H9 (cell line): Measurements from ENCODE around the gene CYTIP. TPM values are rescaled to one million over a fixed set of nuclear protein-coding genes. Genes with fewer than 3 reads are reported as not detected.

ENCODE experiments used
- DNase-seq: peaks from one replicate; pipeline ENCODE4 v3.0.0-alpha.2; 2017
- H2AFZ ChIP-seq: one replicate; pipeline ENCODE4 v1.6.1; 2013; ENCODE audit warnings: mild to moderate bottlenecking, low read length, control low read depth, moderate library complexity
- H2AK5ac ChIP-seq: 2 replicates; pipeline ENCODE4 v1.6.1; 2013; ENCODE audit warnings: low read length, control low read depth, mixed read lengths; ENCODE audit not compliant: insufficient read length
- H2BK120ac ChIP-seq: one replicate; pipeline ENCODE4 v1.6.1; 2013; ENCODE audit warnings: low read depth, mild to moderate bottlenecking, low read length, control low read depth, inconsistent platforms; ENCODE audit not compliant: poor library complexity, severe bottlenecking
- H2BK12ac ChIP-seq: 2 replicates; pipeline ENCODE4 v1.6.1; 2013; ENCODE audit warnings: low read length, control low read depth, mixed read lengths, low read depth; ENCODE audit not compliant: insufficient read length
- H2BK15ac ChIP-seq: 2 replicates; pipeline ENCODE4 v1.6.1; 2013; ENCODE audit warnings: low read depth, low read length, control low read depth
- H2BK20ac ChIP-seq: one replicate; pipeline ENCODE4 v1.6.1; 2013; ENCODE audit warnings: low read depth, mild to moderate bottlenecking, low read length, control low read depth, inconsistent platforms; ENCODE audit not compliant: poor library complexity, severe bottlenecking
- H2BK5ac ChIP-seq: 2 replicates; pipeline ENCODE4 v1.6.1; 2013; ENCODE audit warnings: low read length, control low read depth, mixed read lengths; ENCODE audit not compliant: insufficient read length
- H3K14ac ChIP-seq: 2 replicates; pipeline ENCODE4 v1.6.1; 2013; ENCODE audit warnings: low read length, control low read depth; ENCODE audit not compliant: insufficient read depth
- H3K18ac ChIP-seq: 2 replicates; pipeline ENCODE4 v1.6.1; 2013; ENCODE audit warnings: low read depth, mild to moderate bottlenecking, mixed read lengths, low read length, control low read depth; ENCODE audit not compliant: insufficient read length
- H3K23ac ChIP-seq: 2 replicates; pipeline ENCODE4 v1.6.1; 2013; ENCODE audit warnings: low read length, control low read depth, mixed read lengths, low read depth; ENCODE audit not compliant: insufficient read length
- H3K23me2 ChIP-seq: 2 replicates; pipeline ENCODE4 v1.6.1; 2013; ENCODE audit warnings: low read depth, mild to moderate bottlenecking, mixed read lengths, low read length, control low read depth; ENCODE audit not compliant: insufficient read length, poor library complexity, severe bottlenecking
- H3K27ac ChIP-seq: 2 replicates; pipeline ENCODE4 v1.5.1; 2013; ENCODE audit warnings: low read length, control low read depth, mixed read lengths, low read depth; ENCODE audit not compliant: insufficient read length
- H3K27me3 ChIP-seq: 2 replicates; pipeline ENCODE4 v1.6.1; 2013; ENCODE audit warnings: low read length, control low read depth, inconsistent platforms; ENCODE audit not compliant: insufficient read depth
- H3K4ac ChIP-seq: 2 replicates; pipeline ENCODE4 v1.6.1; 2013; ENCODE audit warnings: low read depth, mild to moderate bottlenecking, control low read depth, inconsistent platforms, low read length, moderate library complexity
- H3K4me1 ChIP-seq: 2 replicates; pipeline ENCODE4 v1.6.1; 2013; ENCODE audit warnings: low read length, control low read depth, inconsistent platforms; ENCODE audit not compliant: insufficient read depth
- H3K4me2 ChIP-seq: 2 replicates; pipeline ENCODE4 v1.6.1; 2013; ENCODE audit warnings: low read length, control low read depth, mixed read lengths; ENCODE audit not compliant: insufficient read length, insufficient read depth
- H3K56ac ChIP-seq: 2 replicates; pipeline ENCODE4 v1.6.1; 2013; ENCODE audit warnings: low read depth, mild to moderate bottlenecking, mixed read lengths, low read length, control low read depth; ENCODE audit not compliant: insufficient read length
- H3K79me1 ChIP-seq: 2 replicates; pipeline ENCODE4 v1.6.1; 2013; ENCODE audit warnings: low read depth, mild to moderate bottlenecking, moderate library complexity, low read length, control low read depth, inconsistent platforms; ENCODE audit not compliant: insufficient read depth, poor library complexity, severe bottlenecking
- H3K79me2 ChIP-seq: 2 replicates; pipeline ENCODE4 v1.6.1; 2013; ENCODE audit warnings: low read length, control low read depth, inconsistent platforms; ENCODE audit not compliant: insufficient read depth
- H3K9ac ChIP-seq: 2 replicates; pipeline ENCODE4 v1.6.1; 2013; ENCODE audit warnings: low read length, control low read depth, mixed read lengths; ENCODE audit not compliant: insufficient read length; ENCODE audit errors: extremely low read depth
- H3K9me3 ChIP-seq: one replicate; pipeline ENCODE4 v1.6.1; 2013; ENCODE audit warnings: low read depth, low read length, inconsistent platforms; ENCODE audit not compliant: control insufficient read depth
- H3T11ph ChIP-seq: one replicate; pipeline ENCODE4 v1.6.1; 2013; ENCODE audit warnings: mild to moderate bottlenecking, low read length, control low read depth, inconsistent platforms
- H4K20me1 ChIP-seq: one replicate; pipeline ENCODE4 v1.6.1; 2013; ENCODE audit not compliant: control insufficient read depth, insufficient read length, insufficient read depth
- H4K5ac ChIP-seq: 2 replicates; pipeline ENCODE4 v1.6.1; 2013; ENCODE audit warnings: low read depth, mild to moderate bottlenecking, mixed read lengths, low read length, control low read depth; ENCODE audit not compliant: insufficient read length
- H4K8ac ChIP-seq: replicated peaks from 2 replicates; pipeline ENCODE4 v1.6.1; 2013; ENCODE audit warnings: low read length, control low read depth, mixed read lengths, low read depth; ENCODE audit not compliant: insufficient read length
- H4K91ac ChIP-seq: 2 replicates; pipeline ENCODE4 v1.6.1; 2013; ENCODE audit warnings: low read depth, mild to moderate bottlenecking, moderate library complexity, mixed read lengths, low read length, control low read depth; ENCODE audit not compliant: insufficient read length
- H3K27ac Mint-ChIP-seq, 3 experiments: 2 replicates in 2 of 3; 3 replicates in 1 of 3; pipeline ENCODE4 v1.8.0; 2020 to 2021; ENCODE audit warnings: mixed read lengths in 3 of 3, mild to moderate bottlenecking in 1 of 3, moderate library complexity in 1 of 3
- H3K27me3 Mint-ChIP-seq: 2 replicates; pipeline ENCODE4 v1.8.0; 2021; ENCODE audit warnings: low read depth, mild to moderate bottlenecking, moderate library complexity, mixed read lengths
- H3K36me3 Mint-ChIP-seq, 3 experiments: 2 replicates in 2 of 3; 3 replicates in 1 of 3; pipeline ENCODE4 v1.8.0; 2020 to 2021; ENCODE audit warnings: low read depth in 3 of 3, mixed read lengths in 3 of 3; ENCODE audit not compliant: insufficient read depth in 1 of 3
- H3K4me1 Mint-ChIP-seq, 2 experiments: 2 replicates each; pipeline ENCODE4 v1.8.0; 2020; ENCODE audit warnings: mixed read lengths in 2 of 2
- H3K4me3 Mint-ChIP-seq, 2 experiments: 2 replicates in 1 of 2; 3 replicates in 1 of 2; pipeline ENCODE4 v1.8.0; 2020 to 2021; ENCODE audit warnings: mild to moderate bottlenecking in 2 of 2, mixed read lengths in 2 of 2, moderate library complexity in 1 of 2
- H3K9me3 Mint-ChIP-seq, 2 experiments: 2 replicates in 1 of 2; 3 replicates in 1 of 2; pipeline ENCODE4 v1.8.0; 2020; ENCODE audit warnings: mild to moderate bottlenecking in 2 of 2, mixed read lengths in 2 of 2, moderate library complexity in 1 of 2
- CTCF ChIP-seq: fragments of 200-600 bp; sonication (generic); conservative IDR thresholded peaks from 3 replicates; pipeline ENCODE4 v1.8.0; 2021; ENCODE audit warnings: antibody characterized with exemption, mild to moderate bottlenecking
- WGBS: extraction: QIAGEN DNeasy Blood & Tissue Kit; methylation state at CpG from one replicate; pipeline ENCODE4 v1.1.7; 2013; ENCODE audit warnings: missing lambda C conversion rate, low lambda C conversion rate, mixed read lengths; ENCODE audit not compliant: insufficient read length; ENCODE audit errors: extremely low coverage; 5-methylcytosine and 5-hydroxymethylcytosine counted together
- total RNA-seq: library from RNA; stranded (reverse); gene quantifications from 2 replicates; pipeline ENCODE4 v1.2.1, GENCODE V29; 2021

The CYTIP gene
- total RNA-seq, 1 experiment from 2014 or later: 0.28 TPM

- Mint-ChIP-seq H3K27me3 (no peaks in the 10 kb centered on the region), H3K4me1 (0 out of 4 replicates have a peak, but pooled peaks cover 0 to 2% of the 10 kb centered on the region in 2 experiments), H3K36me3 (no peaks in the 10 kb centered on the region), H3K9me3 (no peaks in the 10 kb centered on the region), H3K27ac (no peak overlapping the region; a peak in 1 of 7 replicates), H3K4me3 (no peak overlapping the region)
- Histone ChIP-seq H3K9me3 (no peaks in the 10 kb centered on the region), H2BK20ac (no peak overlapping the region), H3K27me3 (no peaks in the 10 kb centered on the region), H3K4ac (no peak overlapping the region), H3K14ac (no peak overlapping the region), H2AFZ (no peak overlapping the region), H3T11ph (no peak overlapping the region), H3K4me1 (no peaks in the 10 kb centered on the region), H2AK5ac (no peak overlapping the region), H4K91ac (no peak overlapping the region), H4K20me1 (no peaks in the 10 kb centered on the region), H2BK12ac (no peak overlapping the region), H3K9ac (no peak overlapping the region), H3K79me2 (no peaks in the 10 kb centered on the region), H4K8ac (no peak overlapping the region), H3K23ac (no peak overlapping the region), H3K18ac (no peak overlapping the region), H3K79me1 (no peaks in the 10 kb centered on the region), H3K4me2 (no peak overlapping the region), H3K23me2 (no peaks in the 10 kb centered on the region), H2BK5ac (no peak overlapping the region), H2BK120ac (no peak overlapping the region), H3K27ac (no peak overlapping the region), H3K56ac (no peak overlapping the region), H2BK15ac (no peak overlapping the region), H4K5ac (no peak overlapping the region)
- TF ChIP-seq CTCF: no peak
- WGBS: no CpG with 5 or more reads among the region's 5 CpGs
- DNase-seq: no peak
Measured at GRCh38 chr2:157466764-157467163, 22.9 kb upstream of the CYTIP start.
